Upper lobe of left lung (tissue), 4 donors: ENCODE measurements around the gene IDI1.

Experiments
- POLR2A ChIP-seq, 4 donors: fragments of 450-650 bp; IDR thresholded peaks; one replicate each; pipeline ENCODE4 v1.5.1; 2016 to 2017; ENCODE audit warnings: antibody characterized with exemption in 4 of 4, mild to moderate bottlenecking in 2 of 4
- POLR2AphosphoS5 ChIP-seq, 2 donors: sonication (generic); formaldehyde crosslinking; IDR thresholded peaks; one replicate each; pipeline ENCODE4 v1.5.1; 2017; ENCODE audit warnings: antibody characterized with exemption in 2 of 2
- TF ChIP-seq, protein P1 (sequence below), 6 experiments: fragments of 450-650 bp in 4 of 6; fragments of 200-600 bp in 2 of 6; sonication (generic) in 2 of 6; IDR thresholded peaks; one replicate each; pipeline ENCODE4 v1.5.1; 2016 to 2019; ENCODE audit warnings: antibody characterized with exemption in 6 of 6

DNA sequence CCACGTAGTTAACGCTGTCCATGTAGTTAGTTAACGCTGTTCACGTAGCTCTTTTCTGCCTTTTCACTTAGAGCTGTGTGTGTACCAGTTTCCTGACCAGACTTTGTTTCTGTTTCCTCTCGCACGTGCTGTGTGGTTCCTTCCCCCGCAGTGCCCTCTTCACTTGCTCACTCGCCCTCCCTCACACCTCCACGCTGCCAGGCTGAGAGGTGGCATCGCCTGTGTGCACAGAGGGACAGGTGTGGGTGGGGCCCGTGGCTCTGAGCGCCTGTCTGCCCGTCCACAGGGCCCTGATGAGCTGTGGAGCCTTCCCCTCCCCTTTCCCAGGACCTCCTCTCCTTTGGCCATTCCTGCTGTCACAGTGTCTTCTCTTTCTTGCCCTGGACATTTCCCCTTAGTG lies 37.9 kb upstream of the IDI1 start:
- TF ChIP-seq, protein P1, sequence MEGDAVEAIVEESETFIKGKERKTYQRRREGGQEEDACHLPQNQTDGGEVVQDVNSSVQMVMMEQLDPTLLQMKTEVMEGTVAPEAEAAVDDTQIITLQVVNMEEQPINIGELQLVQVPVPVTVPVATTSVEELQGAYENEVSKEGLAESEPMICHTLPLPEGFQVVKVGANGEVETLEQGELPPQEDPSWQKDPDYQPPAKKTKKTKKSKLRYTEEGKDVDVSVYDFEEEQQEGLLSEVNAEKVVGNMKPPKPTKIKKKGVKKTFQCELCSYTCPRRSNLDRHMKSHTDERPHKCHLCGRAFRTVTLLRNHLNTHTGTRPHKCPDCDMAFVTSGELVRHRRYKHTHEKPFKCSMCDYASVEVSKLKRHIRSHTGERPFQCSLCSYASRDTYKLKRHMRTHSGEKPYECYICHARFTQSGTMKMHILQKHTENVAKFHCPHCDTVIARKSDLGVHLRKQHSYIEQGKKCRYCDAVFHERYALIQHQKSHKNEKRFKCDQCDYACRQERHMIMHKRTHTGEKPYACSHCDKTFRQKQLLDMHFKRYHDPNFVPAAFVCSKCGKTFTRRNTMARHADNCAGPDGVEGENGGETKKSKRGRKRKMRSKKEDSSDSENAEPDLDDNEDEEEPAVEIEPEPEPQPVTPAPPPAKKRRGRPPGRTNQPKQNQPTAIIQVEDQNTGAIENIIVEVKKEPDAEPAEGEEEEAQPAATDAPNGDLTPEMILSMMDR (IDR thresholded peaks at IDR 0.05): no peak
- TF ChIP-seq POLR2AphosphoS5 (IDR thresholded peaks at IDR 0.05): no peak
- TF ChIP-seq POLR2A (IDR thresholded peaks at IDR 0.05): no peak
